ENCODE data around the gene SLC12A1.

GRCh38 chr15:48307586-48307985, 101.5 kb downstream of the SLC12A1 start:
- TF ChIP-seq, protein P1, sequence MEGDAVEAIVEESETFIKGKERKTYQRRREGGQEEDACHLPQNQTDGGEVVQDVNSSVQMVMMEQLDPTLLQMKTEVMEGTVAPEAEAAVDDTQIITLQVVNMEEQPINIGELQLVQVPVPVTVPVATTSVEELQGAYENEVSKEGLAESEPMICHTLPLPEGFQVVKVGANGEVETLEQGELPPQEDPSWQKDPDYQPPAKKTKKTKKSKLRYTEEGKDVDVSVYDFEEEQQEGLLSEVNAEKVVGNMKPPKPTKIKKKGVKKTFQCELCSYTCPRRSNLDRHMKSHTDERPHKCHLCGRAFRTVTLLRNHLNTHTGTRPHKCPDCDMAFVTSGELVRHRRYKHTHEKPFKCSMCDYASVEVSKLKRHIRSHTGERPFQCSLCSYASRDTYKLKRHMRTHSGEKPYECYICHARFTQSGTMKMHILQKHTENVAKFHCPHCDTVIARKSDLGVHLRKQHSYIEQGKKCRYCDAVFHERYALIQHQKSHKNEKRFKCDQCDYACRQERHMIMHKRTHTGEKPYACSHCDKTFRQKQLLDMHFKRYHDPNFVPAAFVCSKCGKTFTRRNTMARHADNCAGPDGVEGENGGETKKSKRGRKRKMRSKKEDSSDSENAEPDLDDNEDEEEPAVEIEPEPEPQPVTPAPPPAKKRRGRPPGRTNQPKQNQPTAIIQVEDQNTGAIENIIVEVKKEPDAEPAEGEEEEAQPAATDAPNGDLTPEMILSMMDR (IDR thresholded peaks at IDR 0.05), result no peak
- TF ChIP-seq JUND (IDR thresholded peaks at IDR 0.05) (no peak), ELF1 (IDR thresholded peaks at IDR 0.05) (no peak), GATA2 (CRISPR knock-in tag; IDR thresholded peaks at IDR 0.05) (no peak), RAD21 (IDR thresholded peaks at IDR 0.05; ENCODE audit: low read length) (no peak), RXRA (IDR thresholded peaks at IDR 0.05; ENCODE audit: borderline replicate concordance, low read depth) (no peak), GABPA (IDR thresholded peaks at IDR 0.05; ENCODE audit: low read depth) (no peak), NFIC (IDR thresholded peaks at IDR 0.05; ENCODE audit: borderline replicate concordance) (no peak), FOXJ3 (CRISPR knock-in tag; IDR thresholded peaks at IDR 0.05) (no peak), POLR2AphosphoS5 (IDR thresholded peaks at IDR 0.05; ENCODE audit: low read depth, low read length) (no peak)
